Caco-2 (cell line): ENCODE measurements around the gene FNDC3B. TPM values are rescaled to one million over a fixed set of nuclear protein-coding genes. Genes with fewer than 3 reads are reported as not detected.

Experiments
- BruUV-seq: library from RNA; stranded (reverse); fragments of 400-500 nt; replicated peaks from 2 replicates; lab custom pipeline; 2021; lab: Mats Ljungman, UMichigan
- CTCF ChIA-PET: fragments of 300-600 bp; sonication (Branson Sonifier 250); formaldehyde crosslinking; loops from one replicate; lab custom pipeline; 2022; ENCODE audit warnings: antibody characterized with exemption; lab: Charles Lee
- POLR2A ChIA-PET: fragments of 300-600 bp; sonication (Branson Sonifier 250); formaldehyde crosslinking; loops from one replicate; lab custom pipeline; 2022; ENCODE audit warnings: antibody characterized with exemption; lab: Charles Lee
- DNase-seq, 2 experiments: peaks; one replicate each; pipeline versions ENCODE4 v3.0.0 to v3.0.0-alpha.2; 2020 to 2022
- H3K27me3 ChIP-seq: replicated peaks from 2 replicates; pipeline ENCODE4 v1.6.0; 2011; ENCODE audit warnings: low read length; ENCODE audit not compliant: control insufficient read depth, insufficient read depth
- H3K36me3 ChIP-seq: 2 replicates; pipeline ENCODE4 v1.5.1; 2011; ENCODE audit warnings: low read length; ENCODE audit not compliant: control insufficient read depth, insufficient read depth
- H3K4me1 ChIP-seq: fragments of 250-450 bp; sonication (Bioruptor Pico); 2 replicates; pipeline ENCODE4 v1.5.1; 2020; ENCODE audit warnings: mild to moderate bottlenecking
- H3K4me3 ChIP-seq: 2 replicates; pipeline ENCODE4 v1.5.1; 2011; ENCODE audit warnings: low read depth, mild to moderate bottlenecking, control low read depth, low read length
- H3K9me3 ChIP-seq: fragments of 250-450 bp; sonication (Bioruptor Pico); 2 replicates; pipeline ENCODE4 v1.5.1; 2020; ENCODE audit warnings: mild to moderate bottlenecking, moderate library complexity
- H3K27ac Mint-ChIP-seq: one replicate; pipeline ENCODE4 v1.8.0; 2022; ENCODE audit warnings: mixed read lengths; ENCODE audit not compliant: unreplicated experiment
- H3K27me3 Mint-ChIP-seq: one replicate; pipeline ENCODE4 v1.8.0; 2022; ENCODE audit warnings: mixed read lengths; ENCODE audit not compliant: insufficient read depth, unreplicated experiment
- H3K36me3 Mint-ChIP-seq: one replicate; pipeline ENCODE4 v1.8.0; 2022; ENCODE audit warnings: mild to moderate bottlenecking, mixed read lengths; ENCODE audit not compliant: insufficient read depth, unreplicated experiment
- H3K4me1 Mint-ChIP-seq: one replicate; pipeline ENCODE4 v1.8.0; 2022; ENCODE audit warnings: low read depth, mixed read lengths; ENCODE audit not compliant: unreplicated experiment
- H3K4me3 Mint-ChIP-seq: one replicate; pipeline ENCODE4 v1.8.0; 2022; ENCODE audit warnings: mild to moderate bottlenecking, moderate library complexity, mixed read lengths; ENCODE audit not compliant: unreplicated experiment
- H3K9me3 Mint-ChIP-seq: one replicate; pipeline ENCODE4 v1.8.0; 2022; ENCODE audit warnings: mixed read lengths; ENCODE audit not compliant: unreplicated experiment
- CTCF ChIP-seq, 2 experiments: fragments of 200-600 bp in 1 of 2; IDR thresholded peaks; 1 replicate in 1 of 2; 2 replicates in 1 of 2; pipeline versions ENCODE4 v1.5.1 to v1.8.0; 2011 to 2022; ENCODE audit warnings: antibody characterized with exemption in 1 of 2, control low read depth in 1 of 2, inconsistent platforms in 1 of 2, low read depth in 1 of 2, low read length in 1 of 2, mild to moderate bottlenecking in 1 of 2, moderate library complexity in 1 of 2; ENCODE audit not compliant: insufficient read depth in 1 of 2, severe bottlenecking in 1 of 2, unreplicated experiment in 1 of 2
- intact Hi-C: fragments of 100-400 bp; cut with micrococcal nuclease; formaldehyde crosslinking; loops from one replicate; pipeline ENCODE4 v1.10.0; 2022; ENCODE audit not compliant: unreplicated experiment
- total RNA-seq: library from RNA; stranded (reverse); gene quantifications from 2 replicates; pipeline ENCODE4 v1.2.3, GENCODE V29; 2022

Gene FNDC3B
- total RNA-seq, 1 experiment from 2014 or later = 59.8 TPM

DNA sequence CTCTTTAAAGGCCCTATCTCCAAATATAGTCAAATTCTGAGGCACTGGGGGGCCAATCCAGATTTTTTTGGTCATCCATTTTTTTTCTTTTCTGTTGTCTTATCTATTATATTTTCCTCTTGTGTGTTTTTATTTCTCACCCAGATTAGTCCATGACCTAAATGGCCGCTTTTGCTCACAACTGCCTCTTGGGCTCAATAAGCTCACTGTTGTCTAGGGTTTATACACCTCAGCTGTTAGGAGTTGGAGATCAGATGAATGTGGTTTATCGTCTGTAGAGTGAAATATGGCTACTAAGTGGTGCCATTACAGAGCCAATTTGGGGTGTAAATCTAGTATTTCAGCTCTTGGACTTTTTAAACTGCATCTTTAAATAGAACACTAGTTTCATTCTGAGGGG lies 235.5 kb downstream of the FNDC3B start:
- no peak overlapping the region for H3K4me3 ChIP-seq
- ChIA-PET CTCF (no interaction called here), POLR2A (no interaction called here)
- Mint-ChIP-seq H3K36me3 (peaks cover 12% of the 10 kb centered on the region), H3K27ac (no peak overlapping the region), H3K4me1 (no peaks in the 10 kb centered on the region), H3K4me3 (no peak overlapping the region), H3K9me3 (no peaks in the 10 kb centered on the region), H3K27me3 (no peaks in the 10 kb centered on the region)
- intact Hi-C loops = loop anchor here (10.0 kb wide), 1 partner anchor 240 kb away; the partner anchor contains the start of gene FNDC3B
- H3K27me3 ChIP-seq = no peaks in the 10 kb centered on the region
- BruUV-seq = no TSS peak
- H3K4me1 ChIP-seq = no peaks in the 10 kb centered on the region; the same call in 1 of the 2 replicates
- H3K36me3 ChIP-seq = no peaks in the 10 kb centered on the region
- no peak for TF ChIP-seq CTCF (IDR thresholded peaks at IDR 0.05; ENCODE audit: insufficient read depth in 1 of 2, low read depth in 1 of 2, low read length in 1 of 2, severe bottlenecking in 1 of 2, unreplicated experiment in 1 of 2)
- no peak for DNase-seq
- H3K9me3 ChIP-seq = no peaks in the 10 kb centered on the region

DNA sequence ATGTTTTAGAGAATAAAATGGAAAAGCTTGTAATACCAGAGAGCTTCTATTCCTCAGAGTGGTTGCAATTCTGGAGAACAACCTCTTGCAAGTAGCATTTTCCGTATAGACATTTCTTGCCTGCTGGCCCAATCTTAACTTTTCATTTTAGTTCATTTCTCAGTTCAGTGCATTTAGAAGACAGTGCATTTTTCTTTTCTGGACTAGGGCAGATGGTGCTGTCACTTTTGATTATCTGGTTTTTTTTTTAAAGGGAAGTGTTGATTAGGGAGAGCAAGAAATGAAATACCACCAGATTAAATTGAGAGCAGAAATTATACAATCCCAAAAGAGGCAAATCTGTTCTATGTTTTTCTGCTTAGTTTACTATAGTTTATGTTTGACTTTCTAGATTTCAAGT lies 236.2 kb downstream of the FNDC3B start:
- Histone ChIP-seq H3K4me3 (no peak overlapping the region), H3K4me1 (peaks cover 4% of the 10 kb centered on the region; the same call in 1 of the 2 replicates), H3K36me3 (no peaks in the 10 kb centered on the region), H3K9me3 (no peaks in the 10 kb centered on the region), H3K27me3 (no peaks in the 10 kb centered on the region)
- no peaks in the 10 kb centered on the region for H3K4me1 Mint-ChIP-seq
- no peak overlapping the region for H3K27ac Mint-ChIP-seq
- intact Hi-C loops = loop anchor here (10.0 kb wide), 1 partner anchor 241 kb away; the partner anchor contains the start of gene FNDC3B
- peaks cover 12% of the 10 kb centered on the region for H3K36me3 Mint-ChIP-seq
- POLR2A ChIA-PET = no interaction called here
- no peak for TF ChIP-seq CTCF (IDR thresholded peaks at IDR 0.05; ENCODE audit: insufficient read depth in 1 of 2, low read depth in 1 of 2, low read length in 1 of 2, severe bottlenecking in 1 of 2, unreplicated experiment in 1 of 2)
- no peaks in the 10 kb centered on the region for H3K27me3 Mint-ChIP-seq
- no peak overlapping the region for H3K4me3 Mint-ChIP-seq
- no peaks in the 10 kb centered on the region for H3K9me3 Mint-ChIP-seq
- BruUV-seq = no TSS peak
- no peak for DNase-seq
- CTCF ChIA-PET = no interaction called here

DNA sequence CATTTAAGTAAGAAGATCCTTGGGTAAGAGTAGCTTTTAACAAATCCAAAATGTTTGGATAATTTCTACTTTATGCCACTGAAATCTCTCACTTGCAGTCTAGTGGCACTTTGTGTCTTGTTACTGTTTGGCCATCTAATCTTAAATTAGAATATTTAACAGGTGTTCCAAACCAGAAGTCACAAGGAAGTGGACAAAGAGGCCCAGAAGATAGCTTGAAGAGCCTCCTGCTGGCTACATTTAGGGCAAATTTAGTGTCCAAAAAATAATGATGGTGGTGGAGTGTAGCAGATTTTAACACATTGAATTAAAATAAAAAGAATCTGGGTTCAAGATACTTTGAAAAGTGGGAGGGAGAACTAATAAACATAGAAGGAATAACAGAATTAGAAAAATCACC lies 236.7 kb downstream of the FNDC3B start:
- Histone ChIP-seq H3K4me1 (peaks cover 4% of the 10 kb centered on the region; the same call in 1 of the 2 replicates), H3K9me3 (no peaks in the 10 kb centered on the region), H3K36me3 (no peaks in the 10 kb centered on the region), H3K4me3 (no peak overlapping the region), H3K27me3 (no peaks in the 10 kb centered on the region)
- POLR2A ChIA-PET = no interaction called here
- CTCF ChIA-PET = no interaction called here
- Mint-ChIP-seq H3K4me3 (no peak overlapping the region), H3K36me3 (peaks cover 12% of the 10 kb centered on the region), H3K27ac (no peak overlapping the region), H3K9me3 (no peaks in the 10 kb centered on the region), H3K4me1 (no peaks in the 10 kb centered on the region), H3K27me3 (no peaks in the 10 kb centered on the region)
- intact Hi-C loops = loop anchor here (10.0 kb wide), 1 partner anchor 241 kb away; the partner anchor contains the start of gene FNDC3B
- BruUV-seq = no TSS peak
- peak in 1 of 2 experiments; percentile 14 for TF ChIP-seq CTCF (IDR thresholded peaks at IDR 0.05; ENCODE audit: insufficient read depth in 1 of 2, low read depth in 1 of 2, low read length in 1 of 2, severe bottlenecking in 1 of 2, unreplicated experiment in 1 of 2)
- no peak for DNase-seq
